NCI-H524 (cell line): ENCODE results near the gene RCC2.
"Not testable (repeated sequence)": the region's sequence is repeated elsewhere in the genome, so short reads cannot be mapped to it uniquely, and the experiment has no call there.

ENCODE experiments used
- DNase-seq, 2 experiments: peaks; one replicate each; lab custom pipeline; 2025; lab: John Stamatoyannopoulos, UW

The RCC2 gene

GRCh38 chr1:17419626-17420328 is 19.7 kb downstream of the RCC2 start:
- peak; percentile 6 to 24 for DNase-seq

- no peak for DNase-seq
Measured at GRCh38 chr1:17416389-17416788, 23.1 kb downstream of the RCC2 start.

GRCh38 chr1:17414022-17414421 is 25.5 kb downstream of the RCC2 start:
- DNase-seq, result no peak

- DNase-seq, result no peak
Measured at GRCh38 chr1:17412093-17412870, 27.2 kb downstream of the RCC2 start.

GRCh38 chr1:17409391-17409811 is 30.1 kb downstream of the RCC2 start:
- no peak for DNase-seq

GRCh38 chr1:17407786-17408514 is 31.5 kb downstream of the RCC2 start:
- DNase-seq, result not testable (repeated sequence)

GRCh38 chr1:17406760-17407475 is 32.6 kb downstream of the RCC2 start:
- not testable (repeated sequence) for DNase-seq

- DNase-seq, result peak; percentile 12 to 52
Measured at GRCh38 chr1:17405898-17406759, 33.3 kb downstream of the RCC2 start.

- no peak for DNase-seq
Measured at GRCh38 chr1:17404820-17405219, 34.7 kb downstream of the RCC2 start.

- DNase-seq, result no peak
Measured at GRCh38 chr1:17404034-17404684, 35.3 kb downstream of the RCC2 start.

GRCh38 chr1:17403081-17403480 is 36.4 kb downstream of the RCC2 start:
- no peak for DNase-seq

- no peak for DNase-seq
Measured at GRCh38 chr1:17401841-17402240, 37.6 kb downstream of the RCC2 start.

- DNase-seq, result no peak
Measured at GRCh38 chr1:17400725-17401341, 38.6 kb downstream of the RCC2 start.

GRCh38 chr1:17397910-17398695 is 41.4 kb downstream of the RCC2 start:
- DNase-seq, result no peak

- DNase-seq, result no peak
Measured at GRCh38 chr1:17393230-17393629, 46.2 kb downstream of the RCC2 start.

GRCh38 chr1:17392199-17392740 is 47.2 kb downstream of the RCC2 start:
- no peak for DNase-seq

- DNase-seq, result no peak
Measured at GRCh38 chr1:17381161-17381560, 58.3 kb downstream of the RCC2 start.

- DNase-seq, result peak in 1 of 2 experiments; percentile 53
Measured at GRCh38 chr1:17377325-17377953, 62.0 kb downstream of the RCC2 start.
